DMS153 (cell line): ENCODE results near the gene COG3.
"Not testable (repeated sequence)": the region's sequence is repeated elsewhere in the genome, so short reads cannot be mapped to it uniquely, and the experiment has no call there.

Source experiments
- DNase-seq: peaks from one replicate; lab custom pipeline; 2025; lab: John Stamatoyannopoulos, UW

The COG3 gene

GRCh38 chr13:45464687-45465453 lies at the start of gene COG3:
TSS of gene COG3 (plus strand) at chr13:45464939. CDS start at chr13:45465037, 98 bp downstream.
- peak; percentile 99 for DNase-seq

- DNase-seq: no peak
Measured at GRCh38 chr13:45415112-45415511, 49.6 kb upstream of the COG3 start.

DNA sequence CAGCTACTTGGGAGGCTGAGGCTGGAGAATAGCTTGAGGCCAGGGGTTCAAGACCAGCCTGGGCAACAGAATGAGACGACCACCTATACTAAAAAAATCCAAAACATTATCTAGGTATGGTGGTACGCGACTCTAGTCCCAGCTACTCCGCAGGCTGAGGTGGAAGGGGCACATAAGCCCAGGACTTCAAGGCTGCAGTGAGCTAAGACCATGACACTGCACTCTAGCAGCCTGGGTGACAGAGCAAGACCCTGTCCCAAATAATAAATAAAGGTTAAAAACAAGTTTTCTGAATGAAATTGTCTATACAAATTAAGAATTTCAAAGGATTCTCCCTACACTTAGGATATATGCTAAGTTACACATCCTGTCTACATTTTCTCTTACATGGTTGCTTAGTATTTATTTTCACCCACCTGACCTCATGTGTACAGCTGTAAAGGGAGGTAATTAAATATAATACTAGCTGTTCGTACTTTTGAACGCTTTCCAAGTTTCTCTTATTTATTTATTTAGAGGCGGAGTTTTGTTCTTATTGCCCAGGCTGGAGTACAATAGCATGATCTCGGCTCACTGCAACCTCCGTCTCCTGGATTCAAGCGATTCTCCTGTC lies 48.1 kb upstream of the COG3 start:
- DNase-seq: peak; percentile 32

GRCh38 chr13:45417790-45418534 lies 46.8 kb upstream of the COG3 start, which contains the start of gene SLC25A30:
TSS of gene SLC25A30 (minus strand) at chr13:45418373. CDS start at chr13:45411425, 6,948 bp downstream.
- peak; percentile 72 for DNase-seq

- DNase-seq: not testable (repeated sequence)
Measured at GRCh38 chr13:45419389-45419788, 45.4 kb upstream of the COG3 start.

GRCh38 chr13:45419945-45420344 lies 44.8 kb upstream of the COG3 start:
- DNase-seq: no peak

DNA sequence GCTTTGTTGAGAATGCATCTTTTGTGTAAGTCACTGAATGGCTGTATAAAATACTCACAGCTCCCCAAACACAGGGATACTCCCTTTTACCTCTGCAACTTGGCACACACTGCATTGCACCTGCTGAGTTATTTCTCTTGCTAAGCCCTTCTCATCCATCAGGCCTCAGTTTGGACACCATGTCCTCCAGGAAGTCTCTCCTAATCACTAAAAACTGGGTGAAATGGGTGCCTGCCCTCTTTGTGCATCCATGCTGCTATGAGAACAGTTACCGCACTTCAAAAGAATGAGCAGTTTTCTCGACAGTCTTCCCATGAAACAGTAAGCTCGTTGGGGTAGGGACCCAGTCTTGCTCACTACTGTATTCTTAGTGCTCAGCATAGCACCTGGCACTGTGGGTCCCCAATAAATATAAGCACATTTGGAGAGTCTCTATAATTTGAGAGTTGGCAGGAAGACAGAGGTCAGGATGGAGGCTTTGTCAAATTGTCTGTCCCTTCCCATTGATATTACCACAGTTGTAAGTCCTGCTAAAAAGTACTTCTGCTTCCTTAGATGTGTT lies 41.9 kb upstream of the COG3 start:
- DNase-seq: peak; percentile 7

- not testable (repeated sequence) for DNase-seq
Measured at GRCh38 chr13:45426056-45426841, 38.5 kb upstream of the COG3 start.

GRCh38 chr13:45432737-45433380 lies 31.9 kb upstream of the COG3 start:
- DNase-seq: no peak

- no peak for DNase-seq
Measured at GRCh38 chr13:45433381-45433790, 31.4 kb upstream of the COG3 start.

GRCh38 chr13:45434556-45435371 lies 30.0 kb upstream of the COG3 start:
- DNase-seq: peak; percentile 39

GRCh38 chr13:45436332-45436731 lies 28.4 kb upstream of the COG3 start:
- no peak for DNase-seq

DNA sequence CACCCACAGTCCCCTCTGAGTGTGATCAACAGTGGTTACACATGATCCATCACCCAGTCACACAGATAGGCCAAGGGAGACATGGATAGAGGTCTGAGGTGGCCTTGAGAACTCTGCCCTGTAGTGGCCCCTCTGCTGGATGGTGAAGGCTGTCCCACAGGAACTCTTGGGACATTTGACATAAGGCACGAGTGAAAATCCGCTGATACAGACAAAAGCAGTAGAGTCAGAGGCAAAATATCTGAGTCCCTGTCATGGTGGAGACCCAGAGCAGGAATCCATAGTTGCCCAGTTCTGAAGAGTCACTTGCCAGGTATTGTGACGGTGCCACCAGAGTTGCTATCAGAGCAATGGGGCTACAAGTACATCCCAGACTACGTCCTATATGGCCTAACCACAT lies 27.8 kb upstream of the COG3 start:
- DNase-seq: no peak

DNA sequence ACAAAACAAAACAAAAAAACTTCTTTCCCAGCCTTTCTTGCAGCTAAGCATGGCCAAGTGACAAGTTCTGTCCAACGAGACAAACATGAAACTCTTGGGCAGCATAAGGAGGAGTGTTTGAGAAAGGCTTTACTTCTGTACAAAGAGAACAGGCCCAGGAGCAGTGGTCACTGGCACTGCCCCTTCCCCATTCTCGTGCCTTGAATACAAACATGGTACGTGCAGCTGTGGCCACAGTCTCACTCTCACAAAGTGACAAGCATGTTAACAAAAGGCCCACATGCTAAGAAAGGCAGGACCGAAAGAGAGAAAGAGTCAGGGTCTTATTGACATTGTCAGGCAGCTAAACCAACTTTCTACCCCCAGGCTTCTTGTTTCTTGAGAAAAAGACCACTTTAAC lies 26.8 kb upstream of the COG3 start:
- no peak for DNase-seq

DNA sequence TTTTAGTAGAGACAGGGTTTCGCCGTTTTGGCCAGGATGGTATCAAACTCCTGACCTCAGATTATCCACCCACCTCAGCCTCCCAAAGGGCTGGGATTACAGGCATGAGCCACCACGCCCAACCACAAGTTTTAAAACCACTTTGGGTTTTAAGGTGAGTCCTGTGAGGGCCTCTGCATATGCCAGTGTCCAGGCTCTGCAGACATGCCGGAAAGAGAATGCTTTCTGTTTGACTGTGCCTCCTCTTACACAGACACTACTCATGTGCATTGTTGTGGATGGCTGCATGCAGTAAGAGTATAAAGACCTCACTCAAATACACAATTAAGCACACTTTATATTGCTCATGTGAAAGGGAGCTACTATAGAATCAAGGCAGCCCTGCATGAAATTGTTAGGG lies 25.7 kb upstream of the COG3 start:
- DNase-seq: no peak

GRCh38 chr13:45439781-45440462 lies 24.8 kb upstream of the COG3 start:
- no peak for DNase-seq

GRCh38 chr13:45441633-45442032 lies 23.1 kb upstream of the COG3 start:
- no peak for DNase-seq

DNA sequence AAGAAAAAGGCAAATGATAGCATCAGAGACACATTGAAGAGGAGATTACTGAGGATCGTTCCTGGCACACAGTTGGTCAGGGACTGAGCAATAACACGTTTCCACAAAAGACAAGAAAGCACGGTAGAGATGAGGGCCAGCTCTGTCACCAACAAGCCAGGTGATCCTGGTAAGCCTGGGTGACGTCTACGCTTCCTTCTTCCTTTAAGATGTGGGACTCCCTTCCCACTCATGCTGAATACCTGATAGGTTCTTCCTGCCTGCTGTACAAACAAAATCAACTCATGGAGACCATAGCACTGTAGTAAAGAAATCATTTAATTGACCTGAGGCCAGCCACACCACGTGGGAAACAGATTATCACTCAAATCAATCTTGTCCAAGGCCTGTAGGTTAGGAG lies 19.7 kb upstream of the COG3 start:
- no peak for DNase-seq

GRCh38 chr13:45446181-45446580 lies 18.6 kb upstream of the COG3 start:
- DNase-seq: no peak
